PC-9 (cell line): ENCODE data around the gene GPX3. TPM values are rescaled to one million over a fixed set of nuclear protein-coding genes. Genes with fewer than 3 reads are reported as not detected.

ENCODE experiments used
- BruUV-seq: library from RNA; stranded (reverse); fragments of 400-500 nt; replicated peaks from 2 replicates; lab custom pipeline; 2021; lab: Mats Ljungman, UMichigan
- CTCF ChIA-PET: fragments of 300-600 bp; sonication (Branson Sonifier 250); formaldehyde crosslinking; loops from one replicate; lab custom pipeline; 2022; ENCODE audit warnings: antibody characterized with exemption; lab: Charles Lee
- POLR2A ChIA-PET: fragments of 300-600 bp; sonication (Branson Sonifier 250); formaldehyde crosslinking; loops from one replicate; lab custom pipeline; 2022; ENCODE audit warnings: antibody characterized with exemption; ENCODE audit not compliant: unreplicated experiment; lab: Charles Lee
- DNase-seq, 2 experiments: peaks; one replicate each; pipeline versions ENCODE4 v3.0.0 to v3.0.0-alpha.2; 2015 to 2022; ENCODE audit warnings: mixed read lengths in 1 of 2
- H2AFZ ChIP-seq: fragments of 200-600 bp; sonication (generic); 2 replicates; pipeline ENCODE4 v1.8.1; 2017; ENCODE audit warnings: antibody characterized with exemption
- H3F3A ChIP-seq: fragments of 200-600 bp; sonication (generic); 2 replicates; pipeline ENCODE4 v1.8.1; 2017; ENCODE audit warnings: antibody characterized with exemption, mild to moderate bottlenecking, low read depth; ENCODE audit not compliant: insufficient read depth
- H3K27ac ChIP-seq: fragments of 200-600 bp; sonication (generic); 2 replicates; pipeline ENCODE4 v1.6.1; 2016; ENCODE audit warnings: mixed run types
- H3K27me3 ChIP-seq: fragments of 200-600 bp; sonication (generic); 2 replicates; pipeline ENCODE4 v1.6.1; 2016; ENCODE audit warnings: low read depth, mixed run types; ENCODE audit not compliant: insufficient read depth
- H3K36me3 ChIP-seq: fragments of 200-600 bp; sonication (generic); 2 replicates; pipeline ENCODE4 v1.6.1; 2016; ENCODE audit warnings: low read depth, mixed run types
- H3K4me1 ChIP-seq: fragments of 200-600 bp; sonication (generic); replicated peaks from 2 replicates; pipeline ENCODE4 v1.6.1; 2016; ENCODE audit warnings: mixed run types; ENCODE audit not compliant: insufficient read depth
- H3K4me2 ChIP-seq: fragments of 200-600 bp; sonication (generic); 2 replicates; pipeline ENCODE4 v1.6.1; 2017; ENCODE audit warnings: mixed run types
- H3K4me3 ChIP-seq: fragments of 200-600 bp; sonication (generic); 2 replicates; pipeline ENCODE4 v1.6.1; 2016; ENCODE audit warnings: mixed run types
- H3K79me2 ChIP-seq: fragments of 200-600 bp; sonication (generic); 2 replicates; pipeline ENCODE4 v1.6.1; 2017; ENCODE audit warnings: low read depth, mixed run types
- H3K9me2 ChIP-seq: fragments of 200-600 bp; sonication (generic); 2 replicates; pipeline ENCODE4 v1.8.1; 2017; ENCODE audit warnings: mild to moderate bottlenecking; ENCODE audit not compliant: insufficient read depth
- H3K9me3 ChIP-seq: fragments of 200-600 bp; sonication (generic); 2 replicates; pipeline ENCODE4 v1.8.1; 2016; ENCODE audit warnings: low read depth; ENCODE audit not compliant: insufficient read depth
- H4K20me1 ChIP-seq: fragments of 200-600 bp; sonication (generic); 2 replicates; pipeline ENCODE4 v1.8.1; 2017; ENCODE audit not compliant: insufficient read depth
- CTCF ChIP-seq: fragments of 200-600 bp; sonication (generic); conservative IDR thresholded peaks from 2 replicates; pipeline ENCODE4 v1.6.1; 2017; ENCODE audit warnings: mixed run types, antibody characterized with exemption, mild to moderate bottlenecking, moderate library complexity
- EZH2 ChIP-seq: fragments of 200-600 bp; sonication (generic); IDR thresholded peaks from 2 replicates; pipeline ENCODE4 v1.8.0; 2017; ENCODE audit warnings: antibody characterized with exemption, low read depth
- intact Hi-C: fragments of 100-400 bp; cut with micrococcal nuclease; formaldehyde crosslinking; loops from one replicate; pipeline ENCODE4 v1.10.0; 2022; ENCODE audit not compliant: unreplicated experiment
- total RNA-seq: library from RNA; stranded (reverse); gene quantifications from 2 replicates; pipeline ENCODE4 v1.2.3, GENCODE V29; 2021

GPX3 gene
- total RNA-seq, 1 experiment from 2014 or later = 93.2 TPM

GRCh38 chr5:151055336-151055735, 34.9 kb downstream of the GPX3 start:
- peaks cover 36% of the 10 kb centered on the region for H3K4me1 ChIP-seq
- peaks cover 4% of the 10 kb centered on the region for H3K36me3 ChIP-seq
- no peaks in the 10 kb centered on the region for H3K79me2 ChIP-seq
- ChIA-PET POLR2A (no interaction called here), CTCF (interaction anchor here (1.8 kb wide), 1 partner anchor 60 kb away, joined by 5 read pairs; no protein-coding TSS in a partner anchor)
- no TSS peak for BruUV-seq
- H3K27ac ChIP-seq = peak overlapping the region; percentile 65
- peaks cover 3% of the 10 kb centered on the region; the same call in 1 of the 2 replicates for H3F3A ChIP-seq
- H2AFZ ChIP-seq = no peak overlapping the region
- intact Hi-C loops = loop anchor here (2.0 kb wide), 1 partner anchor 17 kb away; no protein-coding TSS in a partner anchor
- H3K4me2 ChIP-seq = peak overlapping the region; percentile 32; the same call in 1 of the 2 replicates
- no peak overlapping the region for H3K4me3 ChIP-seq
- H3K9me2 ChIP-seq = no peaks in the 10 kb centered on the region
- H3K27me3 ChIP-seq = no peaks in the 10 kb centered on the region
- DNase-seq = no peak
- no peak for TF ChIP-seq CTCF
- no peak for TF ChIP-seq EZH2
- no peaks in the 10 kb centered on the region for H3K9me3 ChIP-seq
- H4K20me1 ChIP-seq = no peaks in the 10 kb centered on the region

DNA sequence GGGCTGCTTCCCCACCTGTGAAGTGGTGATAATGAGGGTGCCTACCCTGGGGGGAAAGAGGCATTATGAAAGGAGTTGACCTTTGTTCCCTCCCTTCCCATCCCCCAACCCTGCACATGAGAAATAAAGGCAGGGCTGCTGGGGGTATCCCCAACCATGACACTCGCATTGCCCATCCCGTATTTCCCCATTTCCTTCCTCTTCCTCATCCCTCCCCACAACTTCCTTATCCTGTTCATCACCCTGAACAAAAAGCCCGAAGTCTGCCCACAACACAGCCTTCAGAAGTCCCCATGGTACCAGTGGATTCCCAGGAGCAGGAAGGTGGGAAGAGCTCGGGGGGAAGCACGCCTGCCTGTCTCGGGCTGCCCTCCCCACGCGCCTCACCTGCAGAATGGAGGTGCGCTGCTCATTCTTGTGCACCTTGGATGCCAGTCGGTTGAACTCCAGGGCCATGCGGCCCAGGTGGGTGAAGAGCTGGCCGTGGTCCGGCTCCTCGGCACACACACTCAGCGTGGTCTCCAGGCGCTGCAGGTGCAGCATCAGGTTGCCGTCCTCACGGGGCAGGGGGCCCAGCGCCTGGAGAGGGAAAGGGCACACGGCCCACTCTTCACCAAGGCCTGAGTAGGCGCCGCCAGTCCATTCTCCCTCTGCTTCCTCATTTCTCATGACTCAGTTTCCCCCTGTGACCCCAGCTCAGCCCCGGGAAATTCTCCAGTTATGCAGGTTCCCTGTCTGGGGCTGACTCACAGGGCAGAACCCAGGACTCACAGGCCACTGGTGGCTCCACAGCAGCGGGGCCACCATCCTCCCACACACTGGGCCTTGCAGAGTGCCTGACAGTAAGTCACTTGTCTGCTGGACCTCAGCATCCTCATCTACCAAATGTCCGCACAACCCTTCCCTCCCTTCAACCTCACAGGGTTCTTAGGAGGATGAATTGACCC, 36.3 kb downstream of the GPX3 start:
- H3K27me3 ChIP-seq = no peaks in the 10 kb centered on the region
- H4K20me1 ChIP-seq = no peaks in the 10 kb centered on the region
- peaks cover 39% of the 10 kb centered on the region for H3K4me1 ChIP-seq
- H3K36me3 ChIP-seq = peaks cover 9% of the 10 kb centered on the region; the same call in 1 of the 2 replicates
- BruUV-seq = no TSS peak
- no peak overlapping the region for H3K27ac ChIP-seq
- intact Hi-C loops = no loop called here
- H3F3A ChIP-seq = peaks cover 7% of the 10 kb centered on the region; the same call in 1 of the 2 replicates
- POLR2A ChIA-PET = no interaction called here
- H3K9me2 ChIP-seq = no peaks in the 10 kb centered on the region
- H3K9me3 ChIP-seq = no peaks in the 10 kb centered on the region
- H3K4me2 ChIP-seq = no peak overlapping the region
- no peak for DNase-seq
- H3K4me3 ChIP-seq = no peak overlapping the region
- CTCF ChIA-PET = no interaction called here
- TF ChIP-seq EZH2 (no peak), CTCF (no peak)
- H3K79me2 ChIP-seq = no peaks in the 10 kb centered on the region
- H2AFZ ChIP-seq = no peak overlapping the region

DNA sequence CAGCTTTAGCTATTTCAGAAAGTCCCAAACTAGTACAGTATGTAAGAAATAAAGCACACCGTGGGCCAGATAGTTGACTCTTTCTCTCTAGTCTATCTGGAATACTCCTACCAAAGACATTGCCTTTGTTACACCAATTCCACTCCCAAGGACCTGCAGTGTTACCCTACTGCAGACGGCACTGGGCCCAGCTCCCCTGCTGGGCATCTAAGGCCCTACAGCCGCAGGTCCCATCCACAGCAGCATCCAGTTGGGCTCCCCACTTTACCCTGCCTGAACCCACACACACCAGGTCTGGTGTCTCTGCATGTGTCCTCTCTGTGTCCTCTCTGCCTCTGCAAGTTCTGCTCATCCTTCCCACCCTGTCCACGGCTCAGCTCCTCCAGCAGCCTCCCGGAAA, 37.9 kb downstream of the GPX3 start:
- no peaks in the 10 kb centered on the region for H3K27me3 ChIP-seq
- no peak for TF ChIP-seq EZH2
- no peak for TF ChIP-seq CTCF
- H3K36me3 ChIP-seq = peaks cover 17% of the 10 kb centered on the region
- H3K4me1 ChIP-seq = peaks cover 48% of the 10 kb centered on the region
- intact Hi-C loops = no loop called here
- no peaks in the 10 kb centered on the region for H3K9me2 ChIP-seq
- no peaks in the 10 kb centered on the region for H3K9me3 ChIP-seq
- H3K4me3 ChIP-seq = no peak overlapping the region
- peaks cover 7% of the 10 kb centered on the region; the same call in 1 of the 2 replicates for H3F3A ChIP-seq
- POLR2A ChIA-PET = interaction anchor here (0.5 to 0.6 kb wide), 2 partner anchors 17 to 32 kb away, joined by 4 to 7 read pairs; no protein-coding TSS in a partner anchor
- no TSS peak for BruUV-seq
- no peak overlapping the region for H3K27ac ChIP-seq
- H4K20me1 ChIP-seq = no peaks in the 10 kb centered on the region
- CTCF ChIA-PET = no interaction called here
- no peak for DNase-seq
- H3K79me2 ChIP-seq = peaks cover 5% of the 10 kb centered on the region; the same call in 1 of the 2 replicates
- H3K4me2 ChIP-seq = no peak overlapping the region
- no peak overlapping the region for H2AFZ ChIP-seq
